ENCODE results near the gene GPBP1L1. TPM values are rescaled to one million over a fixed set of nuclear protein-coding genes. Genes with fewer than 3 reads are reported as not detected.

The GPBP1L1 gene
- total RNA-seq, 3 donors from 2014 or later: 167 to 246 (median 179) TPM

- H3K36me3 ChIP-seq (ENCODE audit: low read depth): peaks cover 21% of the 10 kb centered on the region
- H3K4me1 ChIP-seq (ENCODE audit: low read depth): no peaks in the 10 kb centered on the region
- intact Hi-C loops (cut with DNase I, micrococcal nuclease): no loop called here
- no peak for DNase-seq
- no peak for TF ChIP-seq CTCF (IDR thresholded peaks at IDR 0.05)
- ATAC-seq: no peak
- H3K9me3 ChIP-seq: no peaks in the 10 kb centered on the region
- no peak overlapping the region for H3K4me3 ChIP-seq
Observed at GRCh38 chr1:45619149-45619921, 67.0 kb downstream of the GPBP1L1 start.

GRCh38 chr1:45617618-45618017, 68.7 kb downstream of the GPBP1L1 start:
- no peak for TF ChIP-seq CTCF (IDR thresholded peaks at IDR 0.05)
- no peaks in the 10 kb centered on the region for H3K9me3 ChIP-seq
- ATAC-seq (no peak), DNase-seq (no peak)
- H3K4me1 ChIP-seq (ENCODE audit: low read depth): no peaks in the 10 kb centered on the region
- H3K4me3 ChIP-seq: no peak overlapping the region
- intact Hi-C loops (cut with DNase I, micrococcal nuclease): no loop called here
- peaks cover 21% of the 10 kb centered on the region for H3K36me3 ChIP-seq (ENCODE audit: low read depth)

- TF ChIP-seq CTCF (IDR thresholded peaks at IDR 0.05): no peak
- Histone ChIP-seq H3K36me3 (ENCODE audit: low read depth) (peaks cover 21% of the 10 kb centered on the region), H3K9me3 (no peaks in the 10 kb centered on the region), H3K4me1 (ENCODE audit: low read depth) (no peaks in the 10 kb centered on the region), H3K4me3 (no peak overlapping the region)
- ATAC-seq: no peak
- intact Hi-C loops (cut with DNase I, micrococcal nuclease): no loop called here
- no peak for DNase-seq
Observed at GRCh38 chr1:45615885-45616284, 70.4 kb downstream of the GPBP1L1 start.

GRCh38 chr1:45612941-45613579, 73.3 kb downstream of the GPBP1L1 start:
- intact Hi-C loops (cut with DNase I, micrococcal nuclease): no loop called here
- Histone ChIP-seq H3K4me1 (ENCODE audit: low read depth) (no peaks in the 10 kb centered on the region), H3K4me3 (no peak overlapping the region), H3K9me3 (no peaks in the 10 kb centered on the region), H3K36me3 (ENCODE audit: low read depth) (peaks cover 21% of the 10 kb centered on the region)
- TF ChIP-seq CTCF (IDR thresholded peaks at IDR 0.05): no peak
- DNase-seq (no peak), ATAC-seq (no peak)

GRCh38 chr1:45610589-45611226, 75.6 kb downstream of the GPBP1L1 start:
- H3K4me1 ChIP-seq (ENCODE audit: low read depth): no peaks in the 10 kb centered on the region
- H3K9me3 ChIP-seq: no peaks in the 10 kb centered on the region
- H3K4me3 ChIP-seq: no peak overlapping the region
- no peak for TF ChIP-seq CTCF (IDR thresholded peaks at IDR 0.05)
- H3K36me3 ChIP-seq (ENCODE audit: low read depth): peaks cover 8% of the 10 kb centered on the region
- intact Hi-C loops (cut with DNase I, micrococcal nuclease): no loop called here
- ATAC-seq: no peak
- DNase-seq: no peak

All from mucosa of descending colon (tissue), 3 donors.